OCI-LY3 (cell line): ENCODE measurements around the gene EPHA2.

Experiments used
- EZH2phosphoT487 ChIP-seq: fragments of 200-600 bp; shearing (Covaris generic); IDR thresholded peaks from 2 replicates; pipeline ENCODE4 v1.6.1; 2018; ENCODE audit warnings: antibody characterized with exemption, mixed run types, low read depth
- TF ChIP-seq, protein P1 (sequence below): fragments of 200-600, 300-600 bp; sonication (generic); IDR thresholded peaks from 2 replicates; pipeline ENCODE4 v1.5.1; 2014; ENCODE audit warnings: antibody characterized with exemption, low read length, low read depth

DNA sequence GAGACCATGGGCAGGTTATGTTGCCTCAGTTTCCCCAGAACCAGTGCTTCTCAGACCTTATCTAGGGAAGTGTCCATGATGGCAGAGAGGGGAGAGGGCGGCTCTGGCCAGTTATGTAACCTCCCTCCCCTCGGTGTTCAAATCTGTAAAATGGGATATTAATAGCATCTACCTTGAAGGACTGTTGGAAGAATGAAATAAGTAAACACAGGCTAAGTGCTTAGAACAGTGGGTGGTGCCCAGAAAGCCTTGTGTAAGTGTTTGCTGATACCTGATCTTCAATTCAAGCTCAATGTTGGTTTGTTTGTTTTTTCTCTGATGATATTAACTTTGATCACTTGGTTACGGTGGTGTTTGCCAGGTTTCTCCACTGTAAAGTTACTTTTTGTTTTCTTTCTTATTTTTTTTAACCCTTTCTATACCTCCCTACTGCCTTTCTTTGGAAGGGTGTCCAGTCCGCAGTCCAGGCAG lies 34.9 kb downstream of the EPHA2 start:
- no peak for TF ChIP-seq EZH2phosphoT487
- TF ChIP-seq, protein P1, sequence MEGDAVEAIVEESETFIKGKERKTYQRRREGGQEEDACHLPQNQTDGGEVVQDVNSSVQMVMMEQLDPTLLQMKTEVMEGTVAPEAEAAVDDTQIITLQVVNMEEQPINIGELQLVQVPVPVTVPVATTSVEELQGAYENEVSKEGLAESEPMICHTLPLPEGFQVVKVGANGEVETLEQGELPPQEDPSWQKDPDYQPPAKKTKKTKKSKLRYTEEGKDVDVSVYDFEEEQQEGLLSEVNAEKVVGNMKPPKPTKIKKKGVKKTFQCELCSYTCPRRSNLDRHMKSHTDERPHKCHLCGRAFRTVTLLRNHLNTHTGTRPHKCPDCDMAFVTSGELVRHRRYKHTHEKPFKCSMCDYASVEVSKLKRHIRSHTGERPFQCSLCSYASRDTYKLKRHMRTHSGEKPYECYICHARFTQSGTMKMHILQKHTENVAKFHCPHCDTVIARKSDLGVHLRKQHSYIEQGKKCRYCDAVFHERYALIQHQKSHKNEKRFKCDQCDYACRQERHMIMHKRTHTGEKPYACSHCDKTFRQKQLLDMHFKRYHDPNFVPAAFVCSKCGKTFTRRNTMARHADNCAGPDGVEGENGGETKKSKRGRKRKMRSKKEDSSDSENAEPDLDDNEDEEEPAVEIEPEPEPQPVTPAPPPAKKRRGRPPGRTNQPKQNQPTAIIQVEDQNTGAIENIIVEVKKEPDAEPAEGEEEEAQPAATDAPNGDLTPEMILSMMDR: no peak
